Omental fat pad (tissue), 4 donors: Measurements from ENCODE around the gene PLXNC1. TPM values are rescaled to one million over a fixed set of nuclear protein-coding genes. Genes with fewer than 3 reads are reported as not detected.

Source experiments
- ATAC-seq: fragments of 150-250 bp; one replicate; pipeline ENCODE4 v1.9.1; 2016; ENCODE audit warnings: mild to moderate bottlenecking, moderate library complexity; ENCODE audit not compliant: low FRiP score
- DNase-seq: peaks from one replicate; pipeline ENCODE4 v3.0.0-alpha.2; 2019; ENCODE audit warnings: low spot score
- CTCF ChIP-seq, 3 donors: fragments of 450-650 bp; IDR thresholded peaks; one replicate each; pipeline ENCODE4 v1.5.1; 2016 to 2017; ENCODE audit warnings: antibody characterized with exemption in 3 of 3, mild to moderate bottlenecking in 3 of 3, moderate library complexity in 2 of 3
- total RNA-seq, 4 donors: library from RNA; depleted of rRNA; stranded (reverse); fragments of >200 nt; gene quantifications; one replicate each; pipeline ENCODE4 v1.1.0, GENCODE V29; 2016

The PLXNC1 gene
- total RNA-seq, 4 donors from 2014 or later, result 4.2 to 42.7 (median 8.6) TPM

GRCh38 chr12:94260017-94260416 is 111.6 kb downstream of the PLXNC1 start:
- TF ChIP-seq CTCF (IDR thresholded peaks at IDR 0.05), result no peak
- DNase-seq (no peak), ATAC-seq (no peak)

GRCh38 chr12:94260717-94261116 is 112.3 kb downstream of the PLXNC1 start:
- TF ChIP-seq CTCF (IDR thresholded peaks at IDR 0.05), result no peak
- no peak for ATAC-seq
- no peak for DNase-seq

- no peak for TF ChIP-seq CTCF (IDR thresholded peaks at IDR 0.05)
- no peak for ATAC-seq
- no peak for DNase-seq
These were observed 112.7 kb downstream of the PLXNC1 start for GRCh38 chr12:94261119-94261518.

- DNase-seq, result no peak
- no peak for TF ChIP-seq CTCF (IDR thresholded peaks at IDR 0.05)
- no peak for ATAC-seq
These were observed 113.4 kb downstream of the PLXNC1 start for GRCh38 chr12:94261786-94262185.

GRCh38 chr12:94262228-94263010 is 114.0 kb downstream of the PLXNC1 start:
- TF ChIP-seq CTCF (IDR thresholded peaks at IDR 0.05), result no peak
- DNase-seq (peak; percentile 62), ATAC-seq (peak; percentile 96)

- TF ChIP-seq CTCF (IDR thresholded peaks at IDR 0.05), result no peak
- ATAC-seq (no peak), DNase-seq (no peak)
These were observed 114.8 kb downstream of the PLXNC1 start for GRCh38 chr12:94263011-94263811.
